Cardiac fibroblast (primary cell): ENCODE results near the gene PSTPIP1.
A peak's percentile ranks its signal among the peaks of the same experiment; 100 is the strongest.

Experiments used
- DNase-seq, 2 donors: peaks; one replicate each; pipeline versions ENCODE4 v3.0.0 to v3.0.0-alpha.2; 2010; ENCODE audit warnings: low read depth in 2 of 2
- H3K4me3 ChIP-seq, 2 donors: replicated peaks in 1 of 2; 1 replicate in 1 of 2; 2 replicates in 1 of 2; pipeline ENCODE4 v1.5.1; 2011; ENCODE audit warnings: low read depth in 2 of 2, low read length in 2 of 2, mild to moderate bottlenecking in 2 of 2, moderate library complexity in 1 of 2
- TF ChIP-seq, protein P1 (sequence below): IDR thresholded peaks from one replicate; pipeline ENCODE4 v1.5.1; 2011; ENCODE audit warnings: low read depth, mild to moderate bottlenecking, low read length, inconsistent platforms

The PSTPIP1 gene

DNA sequence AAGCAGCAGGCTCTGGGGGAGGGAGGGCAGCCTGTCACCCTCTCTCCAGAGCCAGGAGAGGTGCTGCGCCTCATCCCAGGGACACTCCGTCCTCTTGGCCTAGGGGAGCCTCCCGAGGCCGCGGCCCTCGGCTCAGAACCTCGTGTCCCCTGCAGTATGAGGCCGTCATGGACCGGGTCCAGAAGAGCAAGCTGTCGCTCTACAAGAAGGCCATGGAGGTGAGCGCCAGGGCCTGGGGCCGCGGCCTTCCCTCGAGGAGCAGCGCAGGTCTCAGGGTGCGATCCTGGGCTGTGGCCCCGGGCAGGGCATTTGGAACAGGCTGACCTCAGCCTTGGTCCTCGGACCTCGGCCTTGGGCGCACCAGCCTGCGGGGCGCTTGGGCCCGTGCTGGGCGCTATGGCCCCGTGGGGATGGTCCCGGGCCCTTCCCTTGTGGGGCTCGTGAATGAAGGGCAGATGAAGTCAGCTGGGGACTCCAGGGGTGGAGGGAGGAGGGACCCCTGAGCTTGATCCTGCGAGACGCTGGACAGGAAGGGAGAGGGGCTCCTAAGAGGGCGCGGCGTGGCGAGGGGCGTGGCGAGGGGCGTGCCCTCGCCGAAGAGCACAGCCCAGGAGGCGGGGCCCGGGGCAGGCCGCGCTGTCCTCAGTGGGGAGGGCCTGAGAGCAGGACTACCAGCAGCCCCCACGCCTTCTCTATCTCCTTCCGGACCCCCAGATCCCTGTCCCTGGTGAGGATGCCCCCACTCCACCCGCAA is 32.9 kb downstream of the PSTPIP1 start:
- peak overlapping the region; percentile 30 to 37 for H3K4me3 ChIP-seq
- no peak for DNase-seq
- TF ChIP-seq, protein P1, sequence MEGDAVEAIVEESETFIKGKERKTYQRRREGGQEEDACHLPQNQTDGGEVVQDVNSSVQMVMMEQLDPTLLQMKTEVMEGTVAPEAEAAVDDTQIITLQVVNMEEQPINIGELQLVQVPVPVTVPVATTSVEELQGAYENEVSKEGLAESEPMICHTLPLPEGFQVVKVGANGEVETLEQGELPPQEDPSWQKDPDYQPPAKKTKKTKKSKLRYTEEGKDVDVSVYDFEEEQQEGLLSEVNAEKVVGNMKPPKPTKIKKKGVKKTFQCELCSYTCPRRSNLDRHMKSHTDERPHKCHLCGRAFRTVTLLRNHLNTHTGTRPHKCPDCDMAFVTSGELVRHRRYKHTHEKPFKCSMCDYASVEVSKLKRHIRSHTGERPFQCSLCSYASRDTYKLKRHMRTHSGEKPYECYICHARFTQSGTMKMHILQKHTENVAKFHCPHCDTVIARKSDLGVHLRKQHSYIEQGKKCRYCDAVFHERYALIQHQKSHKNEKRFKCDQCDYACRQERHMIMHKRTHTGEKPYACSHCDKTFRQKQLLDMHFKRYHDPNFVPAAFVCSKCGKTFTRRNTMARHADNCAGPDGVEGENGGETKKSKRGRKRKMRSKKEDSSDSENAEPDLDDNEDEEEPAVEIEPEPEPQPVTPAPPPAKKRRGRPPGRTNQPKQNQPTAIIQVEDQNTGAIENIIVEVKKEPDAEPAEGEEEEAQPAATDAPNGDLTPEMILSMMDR, result no peak

DNA sequence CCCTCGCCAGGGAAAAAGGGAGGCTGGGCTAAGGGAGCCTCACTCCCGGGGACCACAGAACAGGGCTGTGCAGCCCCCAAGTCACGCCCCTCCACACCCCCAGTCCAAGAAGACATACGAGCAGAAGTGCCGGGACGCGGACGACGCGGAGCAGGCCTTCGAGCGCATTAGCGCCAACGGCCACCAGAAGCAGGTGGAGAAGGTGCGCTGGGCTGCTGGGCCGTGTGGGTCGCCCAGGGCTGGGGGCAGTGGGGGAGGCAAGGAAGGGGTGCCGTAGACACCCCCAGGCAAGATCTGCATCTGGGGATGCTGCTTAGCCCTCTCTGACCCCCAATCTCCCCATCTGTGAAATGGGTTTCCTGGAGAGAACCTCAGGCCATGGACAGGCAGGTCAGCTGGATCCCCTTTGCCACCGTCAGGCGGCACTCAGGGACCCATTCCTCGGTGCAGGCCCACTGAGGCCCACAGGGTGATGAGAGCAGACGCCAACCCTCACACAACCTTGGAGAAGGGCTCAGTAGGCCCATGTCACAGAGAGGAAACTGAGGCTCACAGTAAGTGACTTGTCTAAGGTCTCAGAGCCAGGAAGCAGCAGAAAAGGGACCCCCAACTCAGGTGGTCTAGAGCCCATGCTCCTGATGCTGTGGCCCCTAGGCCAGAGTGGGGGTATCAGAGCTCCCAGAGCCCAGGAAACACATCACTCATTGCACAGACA is 33.7 kb downstream of the PSTPIP1 start:
- H3K4me3 ChIP-seq, result peak overlapping the region; percentile 30 to 37
- TF ChIP-seq, protein P1, result no peak
- DNase-seq, result no peak

DNA sequence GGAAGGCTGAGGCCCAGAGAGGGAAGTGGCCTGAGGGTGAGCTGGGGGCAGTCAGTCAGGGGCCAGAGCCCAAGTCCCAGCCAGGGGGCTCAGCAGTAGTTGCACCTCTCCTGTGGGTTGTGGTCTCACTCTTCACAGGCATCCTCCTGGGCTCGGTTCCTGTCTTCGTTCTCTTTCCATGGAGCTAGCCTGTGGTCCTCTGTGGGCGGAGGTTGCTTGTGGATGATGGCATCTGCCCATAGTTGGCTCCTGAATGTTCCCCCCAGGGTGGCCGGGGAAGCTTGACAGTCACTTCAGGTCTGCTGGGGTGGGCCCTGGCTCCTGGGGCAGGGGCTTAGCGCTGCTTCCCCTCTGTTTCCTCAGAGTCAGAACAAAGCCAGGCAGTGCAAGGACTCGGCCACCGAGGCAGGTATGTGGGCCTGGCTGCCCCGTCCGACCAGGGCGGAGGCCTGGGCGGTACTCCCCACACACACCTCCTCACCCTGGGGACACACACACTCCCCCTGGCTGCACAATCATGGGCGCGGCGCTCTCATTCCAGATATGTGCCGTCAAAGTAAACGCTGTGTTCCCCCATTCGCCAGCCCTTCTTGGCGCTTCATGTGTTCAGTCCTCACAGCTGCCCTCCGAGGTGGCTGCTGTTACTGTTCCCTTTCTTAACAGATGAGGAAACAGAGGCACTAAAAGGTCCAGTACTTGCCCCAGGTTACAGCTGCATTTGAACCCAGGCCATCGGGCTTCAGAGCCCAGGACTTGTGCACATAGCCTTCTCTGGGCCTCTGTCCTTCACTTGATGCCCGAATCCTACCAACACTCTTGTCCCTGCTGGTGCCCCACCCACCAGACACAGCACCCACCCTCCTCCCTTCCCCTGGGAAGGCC is 34.5 kb downstream of the PSTPIP1 start:
- no peak for DNase-seq
- TF ChIP-seq, protein P1, result no peak
- H3K4me3 ChIP-seq, result no peak overlapping the region

DNA sequence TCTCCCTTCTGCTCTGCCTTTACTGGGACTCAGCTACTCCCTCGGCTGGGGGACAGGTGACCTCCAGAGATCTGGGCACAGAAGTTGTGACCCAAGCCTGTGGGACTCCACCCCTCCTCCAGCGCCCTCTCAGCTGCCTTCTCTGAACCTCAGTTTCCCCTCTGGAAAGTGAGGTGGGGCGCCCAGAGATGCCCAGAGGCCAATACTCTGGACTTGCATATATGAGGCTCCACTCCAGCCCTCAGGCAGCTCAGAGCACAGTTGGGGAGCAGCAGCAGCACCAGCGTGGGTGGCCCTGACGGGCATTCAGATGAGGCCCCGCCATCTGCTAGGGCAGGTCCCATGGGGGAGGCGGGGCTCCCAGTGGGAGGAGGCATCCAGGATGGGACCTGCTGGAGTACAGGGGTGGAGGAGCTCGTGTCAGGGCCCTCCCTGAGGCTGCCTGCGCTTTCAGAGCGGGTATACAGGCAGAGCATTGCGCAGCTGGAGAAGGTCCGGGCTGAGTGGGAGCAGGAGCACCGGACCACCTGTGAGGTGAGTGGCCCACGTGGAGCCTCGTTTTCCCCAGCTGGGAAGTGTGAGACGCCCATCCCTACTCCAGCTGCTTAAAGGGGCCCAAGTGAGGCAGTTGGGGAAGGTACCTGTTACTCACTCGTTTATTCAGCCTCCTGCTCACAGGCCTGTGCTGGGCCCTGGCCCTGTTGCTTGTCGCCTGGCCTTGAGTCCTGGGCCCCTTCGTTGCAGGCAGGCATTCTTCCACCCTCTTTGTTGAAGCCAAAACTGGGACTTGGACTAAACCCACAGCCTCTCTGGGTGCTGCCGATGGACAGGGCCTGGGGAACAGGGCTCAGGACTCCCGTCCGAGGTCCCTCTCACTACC is 35.4 kb downstream of the PSTPIP1 start:
- DNase-seq, result no peak
- TF ChIP-seq, protein P1, result no peak
- no peak overlapping the region for H3K4me3 ChIP-seq

DNA sequence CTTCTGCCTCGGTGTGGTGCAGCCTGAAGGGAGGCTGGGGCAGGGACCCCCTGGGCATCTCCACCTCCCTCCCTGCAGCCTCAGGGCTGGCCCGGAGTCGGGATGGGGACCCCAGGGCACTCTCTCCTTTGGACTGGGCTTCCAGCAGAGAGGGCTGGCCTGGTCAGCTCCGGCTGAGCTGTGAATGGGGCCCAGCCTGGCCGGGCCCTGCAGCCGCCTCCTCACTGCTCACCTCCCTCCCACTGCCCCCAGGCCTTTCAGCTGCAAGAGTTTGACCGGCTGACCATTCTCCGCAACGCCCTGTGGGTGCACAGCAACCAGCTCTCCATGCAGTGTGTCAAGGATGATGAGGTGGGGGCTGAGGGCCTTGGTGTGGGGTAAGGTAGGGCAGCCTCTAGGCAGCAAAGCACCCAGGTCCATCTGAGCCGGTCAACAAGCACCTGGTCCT is 36.0 kb downstream of the PSTPIP1 start:
- no peak overlapping the region for H3K4me3 ChIP-seq
- no peak for DNase-seq
- TF ChIP-seq, protein P1, result no peak
